Brain pericyte (primary cell): Measurements from ENCODE around the gene BTNL8.

Experiments used
- DNase-seq: peaks from one replicate; pipeline ENCODE4 v3.0.0-alpha.2; 2012; ENCODE audit warnings: low read depth, low spot score

The BTNL8 gene

GRCh38 chr5:180969406-180969805 is 70.4 kb downstream of the BTNL8 start:
- DNase-seq = no peak

- no peak for DNase-seq
These were observed 71.4 kb downstream of the BTNL8 start for GRCh38 chr5:180970336-180970735.

DNA sequence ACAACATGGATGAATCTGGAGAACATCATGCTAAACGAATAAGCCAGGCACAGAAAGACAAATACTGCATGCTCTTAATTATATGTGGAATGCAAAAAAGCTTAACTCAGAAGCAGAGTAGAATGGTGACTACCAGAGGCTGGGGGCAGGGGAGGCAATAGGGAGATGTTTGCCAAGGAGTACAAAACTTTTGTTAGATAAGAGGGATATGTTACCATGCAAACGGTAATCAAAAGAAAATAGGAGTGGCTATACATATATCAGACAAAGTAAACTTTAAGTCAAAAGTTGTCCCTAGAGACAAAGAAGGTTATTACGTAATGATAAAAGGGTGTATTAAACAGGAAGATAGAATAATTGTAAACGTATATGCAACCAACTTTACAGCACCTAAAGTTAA is 71.9 kb downstream of the BTNL8 start:
- no peak for DNase-seq

- no peak for DNase-seq
These were observed 75.8 kb downstream of the BTNL8 start for GRCh38 chr5:180974612-180975315.

- DNase-seq = no peak
These were observed 76.4 kb downstream of the BTNL8 start for GRCh38 chr5:180975338-180975737.

GRCh38 chr5:180976518-180976917 is 77.6 kb downstream of the BTNL8 start:
- DNase-seq = no peak

DNA sequence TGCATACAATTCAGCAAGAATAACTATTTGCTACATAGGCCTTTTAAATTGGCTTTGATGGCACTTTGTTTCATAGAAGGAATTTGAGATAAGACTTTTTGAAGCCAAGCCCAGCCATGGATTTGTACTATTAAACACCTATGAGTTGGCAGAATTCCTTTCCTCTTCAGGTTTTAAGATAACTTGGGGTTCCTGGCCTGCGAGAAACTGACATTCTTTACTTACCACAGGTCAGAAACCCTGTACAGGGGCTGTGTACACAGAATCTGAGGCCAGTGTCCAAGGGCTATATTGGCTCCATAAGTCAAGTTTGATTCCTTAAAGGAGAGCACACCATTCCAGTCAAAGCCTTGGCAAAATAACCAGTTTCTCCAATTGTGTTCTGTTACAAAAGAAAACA is 78.9 kb downstream of the BTNL8 start:
- DNase-seq = no peak

GRCh38 chr5:180982008-180982741 is 83.2 kb downstream of the BTNL8 start:
- DNase-seq = no peak

- DNase-seq = no peak
These were observed 89.1 kb downstream of the BTNL8 start for GRCh38 chr5:180988016-180988415.

DNA sequence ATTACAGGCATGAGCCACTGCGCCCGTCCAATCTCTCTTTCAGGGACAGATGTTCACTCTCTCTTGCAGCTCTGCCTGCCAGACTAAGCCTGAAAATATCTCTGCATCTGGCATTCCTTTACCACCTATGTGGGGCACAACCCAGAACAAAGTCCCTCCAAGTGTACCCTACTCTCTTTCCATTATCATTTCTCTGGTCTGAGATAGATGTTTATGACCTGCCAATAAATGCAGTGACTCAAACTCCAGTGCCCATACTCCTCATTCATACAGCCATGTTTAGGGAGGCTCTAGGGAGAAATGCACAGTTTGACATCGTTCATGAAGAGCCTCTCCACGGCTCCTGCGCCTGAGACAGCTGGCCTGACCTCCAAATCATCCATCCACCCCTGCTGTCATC is 89.6 kb downstream of the BTNL8 start, which contains the start of gene BTNL3:
BTNL3 (plus strand) TSS at position 255 of the 400 bp plus-strand sequence. CDS start 183 bp downstream, outside the sequence.
- DNase-seq = no peak

- no peak for DNase-seq
These were observed 91.3 kb downstream of the BTNL8 start for GRCh38 chr5:180990086-180990881.

GRCh38 chr5:180990882-180991242 is 91.9 kb downstream of the BTNL8 start:
- DNase-seq = no peak
